Right lobe of liver (tissue), 6 donors: Measurements from ENCODE around the gene TNS4. TPM values are rescaled to one million over a fixed set of nuclear protein-coding genes. Genes with fewer than 3 reads are reported as not detected.
A peak's percentile ranks its signal among the peaks of the same experiment; 100 is the strongest.

Experiments
- ATAC-seq, 4 donors: fragments of 200-7000 bp; cut with Tn5 transposase; one replicate each; pipeline ENCODE4 v1.9.1; 2020; ENCODE audit warnings: mild to moderate bottlenecking in 4 of 4, moderate library complexity in 4 of 4
- DNase-seq, 3 donors: peaks; one replicate each; pipeline ENCODE4 v3.0.0-alpha.2; 2020
- H3K27ac ChIP-seq, 3 donors: fragments of 200-600 bp; one replicate each; pipeline ENCODE4 v1.8.0; 2022
- H3K27me3 ChIP-seq, 2 donors: fragments of 200-600 bp; one replicate each; pipeline ENCODE4 v1.8.0; 2022
- H3K36me3 ChIP-seq, 4 donors: fragments of 200-600 bp; sonication (generic) in 1 of 4; one replicate each; pipeline versions ENCODE4 v1.5.1 to v1.8.0; 2017 to 2022; ENCODE audit warnings: control low read depth in 1 of 4
- H3K4me1 ChIP-seq, 4 donors: fragments of 200-600 bp; sonication (generic) in 1 of 4; one replicate each; pipeline versions ENCODE4 v1.5.1 to v1.8.0; 2017 to 2022; ENCODE audit warnings: control low read depth in 1 of 4
- H3K4me3 ChIP-seq, 3 donors: fragments of 200-600 bp; one replicate each; pipeline ENCODE4 v1.8.0; 2022
- H3K9me3 ChIP-seq, 4 donors: fragments of 200-600 bp; sonication (generic) in 1 of 4; one replicate each; pipeline versions ENCODE4 v1.5.1 to v1.8.0; 2017 to 2022; ENCODE audit warnings: control low read depth in 1 of 4
- CTCF ChIP-seq, 4 donors: fragments of 200-600 bp in 3 of 4; fragments of 450-650 bp in 1 of 4; IDR thresholded peaks; one replicate each; pipeline versions ENCODE4 v1.5.1 to v1.8.0; 2016 to 2022; ENCODE audit warnings: antibody characterized with exemption in 4 of 4, mild to moderate bottlenecking in 2 of 4
- POLR2A ChIP-seq: fragments of 450-650 bp; IDR thresholded peaks from one replicate; pipeline ENCODE4 v1.6.1; 2017; ENCODE audit warnings: antibody characterized with exemption, mild to moderate bottlenecking
- WGBS: methylation state at CpG from one replicate; pipeline ENCODE4 v1.1.6; 2018; ENCODE audit warnings: low coverage, low lambda C conversion rate; ENCODE audit not compliant: insufficient coverage; ENCODE audit errors: missing lambda C conversion rate; 5-methylcytosine and 5-hydroxymethylcytosine counted together
- intact Hi-C, 2 donors: fragments of 100-400 bp; cut with DNase I; formaldehyde crosslinking; loops; one replicate each; pipeline versions ENCODE4 v1.11.2 to v1.14.1; 2022
- total RNA-seq, 6 experiments: library from RNA; depleted of rRNA in 2 of 6; stranded (reverse); fragments of >200 nt in 2 of 6; fragmentation: NEBNext Ultra II Directional in 3 of 6; extraction: Animal tissue kit (Norgen Biotek cat#: 25700) in 3 of 6; gene quantifications; one replicate each; pipeline versions ENCODE4 v1.1.0 to v1.2.4, GENCODE V29; 2016 to 2023
- donor health status: DM: no; HTN: yes; CAD: no.
- donor health status: DM: no; HTN: no; CAD: no.
- donor health status: DM: no; HTN: no; CAD: no.
- donor health status: DM: no; HTN: yes; CAD: no.
- donor health status: DM: no; HTN: yes; CAD: no.

The TNS4 gene
- total RNA-seq, 6 experiments from 2014 or later, result not detected

GRCh38 chr17:40447148-40447644 lies 54.2 kb downstream of the TNS4 start:
- ATAC-seq, result peak; percentile 36 to 62 (median 49)
- Histone ChIP-seq H3K27ac (peak overlapping the region; percentile 92 to 98 (median 96)), H3K4me3 (peak overlapping the region; percentile 88 to 94 (median 89)), H3K36me3 (peaks cover 0 to 7% (median 4%) of the 10 kb centered on the region in 4 donors), H3K27me3 (no peaks in the 10 kb centered on the region), H3K4me1 (peaks cover 0 to 61% (median 21%) of the 10 kb centered on the region in 4 donors), H3K9me3 (no peaks in the 10 kb centered on the region)
- intact Hi-C loops, result loop anchor here (5.0 to 10.0 kb wide), 2 partner anchors 88 to 100 kb away; no protein-coding TSS in a partner anchor
- peak; percentile 81 to 93 (median 91) for DNase-seq
- no peak for TF ChIP-seq CTCF (IDR thresholded peaks at IDR 0.05)
- TF ChIP-seq POLR2A, result peak; percentile 90
- WGBS, result 18% methylated on average over 6 of the region's 8 CpGs

DNA sequence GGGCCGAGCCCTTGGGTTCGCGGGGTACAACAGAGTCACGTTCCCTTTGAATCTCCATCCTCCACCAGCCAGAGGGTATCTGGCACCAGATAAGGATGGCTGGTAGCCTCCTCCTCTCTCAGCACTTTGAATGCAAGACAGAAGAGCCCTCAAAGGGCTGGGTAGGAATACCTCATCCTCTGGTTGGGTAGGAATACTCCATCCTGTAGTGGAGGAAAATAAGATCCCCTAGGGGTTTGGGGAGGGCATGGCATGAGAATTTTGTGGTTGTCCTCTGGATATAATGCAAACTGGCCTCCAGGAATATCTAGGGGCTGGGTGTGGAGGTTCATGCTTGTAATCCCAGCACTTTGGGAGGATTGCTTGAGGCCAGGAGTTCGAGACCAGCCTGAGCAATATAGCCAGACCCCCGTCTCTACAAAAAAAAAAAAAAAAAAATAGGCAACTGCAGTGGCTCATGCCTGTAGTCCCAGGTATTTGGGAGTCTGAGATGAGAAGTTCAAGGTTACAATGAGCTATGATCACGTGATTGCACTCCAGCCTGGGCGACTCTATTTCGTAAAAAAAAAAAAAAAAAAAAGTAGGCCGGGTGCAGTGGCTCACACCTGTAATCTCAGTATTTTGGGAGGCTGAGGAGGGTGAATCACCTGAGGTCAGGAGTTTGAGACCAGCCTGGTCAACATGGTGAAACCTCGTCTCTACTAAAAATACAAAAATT lies 55.5 kb downstream of the TNS4 start:
- peak overlapping the region; percentile 92 to 98 (median 96) for H3K27ac ChIP-seq
- H3K36me3 ChIP-seq, result no peaks in the 10 kb centered on the region
- peaks cover 0 to 48% (median 15%) of the 10 kb centered on the region in 4 donors for H3K4me1 ChIP-seq
- no peak for ATAC-seq
- H3K9me3 ChIP-seq, result no peaks in the 10 kb centered on the region
- no peak for DNase-seq
- WGBS, result 21% methylated on average over 11 of the region's 11 CpGs
- intact Hi-C loops, result loop anchor here (5.0 to 10.0 kb wide), 2 partner anchors 89 to 101 kb away; no protein-coding TSS in a partner anchor
- TF ChIP-seq POLR2A, result peak; percentile 41
- peak in 2 of 4 donors; percentile 5 to 22 for TF ChIP-seq CTCF (IDR thresholded peaks at IDR 0.05)
- H3K27me3 ChIP-seq, result no peaks in the 10 kb centered on the region
- peak overlapping the region; percentile 88 to 94 (median 89) for H3K4me3 ChIP-seq

GRCh38 chr17:40443988-40444899 lies 57.2 kb downstream of the TNS4 start:
- no peak for ATAC-seq
- TF ChIP-seq CTCF (IDR thresholded peaks at IDR 0.05) (peak in 2 of 4 donors; percentile 1 to 3), POLR2A (no peak)
- 9% methylated on average over 7 of the region's 15 CpGs for WGBS
- no peaks in the 10 kb centered on the region for H3K36me3 ChIP-seq
- H3K4me3 ChIP-seq, result peak overlapping the region; percentile 88 to 94 (median 89)
- H3K9me3 ChIP-seq, result no peaks in the 10 kb centered on the region
- no peaks in the 10 kb centered on the region for H3K27me3 ChIP-seq
- intact Hi-C loops, result loop anchor here in 1 of 2 donors (10.0 kb wide), 1 partner anchor 91 kb away; no protein-coding TSS in a partner anchor
- peaks cover 0 to 31% (median 4%) of the 10 kb centered on the region in 4 donors for H3K4me1 ChIP-seq
- H3K27ac ChIP-seq, result peak overlapping the region; percentile 92 to 98 (median 96)
- DNase-seq, result peak in 1 of 3 donors; percentile 65
